PC-9 (cell line): Measurements from ENCODE around the gene TAF6L.
A peak's percentile ranks its signal among the peaks of the same experiment; 100 is the strongest.

ENCODE experiments used
- EZH2 ChIP-seq: fragments of 200-600 bp; sonication (generic); IDR thresholded peaks from 2 replicates; pipeline ENCODE4 v1.8.0; 2017; ENCODE audit warnings: antibody characterized with exemption, low read depth
- TF ChIP-seq, protein P1 (sequence below): fragments of 200-600 bp; sonication (generic); conservative IDR thresholded peaks from 2 replicates; pipeline ENCODE4 v1.6.1; 2017; ENCODE audit warnings: mixed run types, antibody characterized with exemption, mild to moderate bottlenecking, moderate library complexity

DNA sequence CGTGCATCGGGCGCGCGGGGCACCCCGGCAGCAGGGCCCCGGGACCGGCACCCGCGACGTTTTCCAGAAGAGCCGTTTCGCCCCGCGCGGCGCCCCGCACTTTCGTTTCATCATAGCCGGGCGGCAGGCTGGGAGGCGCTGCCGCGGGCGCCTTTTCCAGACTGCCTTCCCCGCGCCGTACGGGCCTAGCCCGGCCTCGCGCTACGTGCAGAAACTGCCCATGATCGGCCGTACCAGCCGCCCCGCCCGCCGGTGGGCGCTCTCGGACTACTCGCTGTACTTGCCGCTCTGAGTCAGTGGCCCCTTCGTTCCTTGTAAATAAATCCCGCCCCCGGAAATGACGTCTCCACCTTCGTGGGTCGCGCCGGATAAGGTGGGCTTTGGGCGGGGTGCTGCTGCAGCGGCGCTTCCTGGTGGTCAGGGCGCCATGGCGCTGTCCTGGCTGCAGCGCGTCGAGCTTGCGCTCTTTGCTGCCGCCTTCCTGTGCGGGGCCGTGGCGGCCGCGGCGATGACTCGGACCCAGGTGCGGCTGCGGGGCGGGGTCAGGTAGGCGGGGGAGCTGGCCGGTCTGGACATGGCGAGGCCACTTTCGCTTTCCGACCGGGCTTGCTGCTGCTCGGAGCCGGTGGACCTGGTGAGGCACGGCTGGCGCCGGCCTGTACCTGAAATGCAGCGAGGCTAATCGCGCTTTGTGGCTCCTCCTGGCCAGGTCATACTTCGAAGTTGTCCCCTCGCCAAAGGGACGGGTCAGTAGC, 16.0 kb downstream of the TAF6L start, which contains the start of gene TMEM179B:
- TF ChIP-seq, protein P1, sequence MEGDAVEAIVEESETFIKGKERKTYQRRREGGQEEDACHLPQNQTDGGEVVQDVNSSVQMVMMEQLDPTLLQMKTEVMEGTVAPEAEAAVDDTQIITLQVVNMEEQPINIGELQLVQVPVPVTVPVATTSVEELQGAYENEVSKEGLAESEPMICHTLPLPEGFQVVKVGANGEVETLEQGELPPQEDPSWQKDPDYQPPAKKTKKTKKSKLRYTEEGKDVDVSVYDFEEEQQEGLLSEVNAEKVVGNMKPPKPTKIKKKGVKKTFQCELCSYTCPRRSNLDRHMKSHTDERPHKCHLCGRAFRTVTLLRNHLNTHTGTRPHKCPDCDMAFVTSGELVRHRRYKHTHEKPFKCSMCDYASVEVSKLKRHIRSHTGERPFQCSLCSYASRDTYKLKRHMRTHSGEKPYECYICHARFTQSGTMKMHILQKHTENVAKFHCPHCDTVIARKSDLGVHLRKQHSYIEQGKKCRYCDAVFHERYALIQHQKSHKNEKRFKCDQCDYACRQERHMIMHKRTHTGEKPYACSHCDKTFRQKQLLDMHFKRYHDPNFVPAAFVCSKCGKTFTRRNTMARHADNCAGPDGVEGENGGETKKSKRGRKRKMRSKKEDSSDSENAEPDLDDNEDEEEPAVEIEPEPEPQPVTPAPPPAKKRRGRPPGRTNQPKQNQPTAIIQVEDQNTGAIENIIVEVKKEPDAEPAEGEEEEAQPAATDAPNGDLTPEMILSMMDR, result peak; percentile 29
- no peak for TF ChIP-seq EZH2
